HCT116 (cell line): ENCODE data around the gene GIMAP5. TPM values are rescaled to one million over a fixed set of nuclear protein-coding genes. Genes with fewer than 3 reads are reported as not detected.

Source experiments
- ATAC-seq: fragments of 200-7000 bp; cut with Tn5 transposase; 2 replicates; pipeline ENCODE4 v1.9.1; 2020; ENCODE audit warnings: mild to moderate bottlenecking, moderate library complexity
- BruUV-seq: library from RNA; stranded (reverse); fragments of 400-500 nt; replicated peaks from 2 replicates; lab custom pipeline; 2021; lab: Mats Ljungman, UMichigan
- CTCF ChIA-PET: fragments of 300-600 bp; sonication (Branson Sonifier 250); formaldehyde crosslinking; loops from one replicate; lab custom pipeline; 2021; ENCODE audit warnings: antibody characterized with exemption; lab: Charles Lee
- POLR2A ChIA-PET: fragments of 300-600, 350-600 bp; sonication (Branson Sonifier 250); formaldehyde crosslinking; loops from one replicate; lab custom pipeline; 2021; ENCODE audit warnings: antibody characterized with exemption; lab: Charles Lee
- RAD21 ChIA-PET, 2 experiments: fragments of 300-600 bp; sonication (Branson Sonifier 250); formaldehyde crosslinking; loops; one replicate each; lab custom pipeline; 2023; ENCODE audit warnings: low total read pairs in 2 of 2; ENCODE audit not compliant: uncharacterized antibody in 2 of 2, unreplicated experiment in 2 of 2, low non-redundant PET in 1 of 2; lab: Charles Lee
- DNase-seq: peaks from one replicate; pipeline ENCODE4 v3.0.0-alpha.2; 2010; ENCODE audit warnings: low read depth, low spot score
- H2AFZ ChIP-seq: fragments of 200-600 bp; shearing (Covaris generic), sonication (generic); 2 replicates; pipeline ENCODE4 v1.6.1; 2017; ENCODE audit warnings: low read depth, mixed run types, mixed read lengths, antibody characterized with exemption, low read length; ENCODE audit not compliant: poor library complexity, severe bottlenecking
- H3K27ac ChIP-seq: 2 replicates; pipeline ENCODE4 v1.5.1; 2012; ENCODE audit warnings: low read depth, low read length
- H3K27me3 ChIP-seq: fragments of 200-600 bp; sonication (generic); 2 replicates; pipeline ENCODE4 v1.6.1; 2016; ENCODE audit warnings: mixed run types, low read length, mixed read lengths; ENCODE audit not compliant: insufficient read depth
- H3K36me3 ChIP-seq, 2 experiments: fragments of 200-500 bp in 1 of 2; fragments of 200-600 bp in 1 of 2; sonication (Bioruptor generic) in 1 of 2; sonication (generic) in 1 of 2; 2 replicates each; pipeline versions ENCODE4 v1.5.1 to v1.6.1; 2014 to 2016; ENCODE audit warnings: low read length in 2 of 2, inconsistent platforms in 1 of 2, mixed read lengths in 1 of 2, mixed run types in 1 of 2; ENCODE audit not compliant: insufficient read depth in 2 of 2, control insufficient read depth in 1 of 2
- H3K4me1 ChIP-seq, 2 experiments: fragments of 200-600 bp in 1 of 2; sonication (generic) in 1 of 2; 2 replicates each; pipeline versions ENCODE4 v1.5.1 to v1.6.1; 2012 to 2017; ENCODE audit warnings: low read length in 2 of 2, inconsistent platforms in 1 of 2, mild to moderate bottlenecking in 1 of 2, mixed read lengths in 1 of 2, mixed run types in 1 of 2, moderate library complexity in 1 of 2; ENCODE audit not compliant: insufficient read depth in 2 of 2, control insufficient read depth in 1 of 2
- H3K4me2 ChIP-seq: fragments of 200-600 bp; sonication (generic); 2 replicates; pipeline ENCODE4 v1.6.1; 2017; ENCODE audit warnings: mixed run types, low read length, mixed read lengths
- H3K4me3 ChIP-seq, 2 experiments: fragments of 200-600 bp in 1 of 2; sonication (generic) in 1 of 2; replicated peaks in 1 of 2; 2 replicates each; pipeline ENCODE4 v1.5.1; 2011 to 2016; ENCODE audit warnings: low read length in 2 of 2, control low read depth in 1 of 2, low read depth in 1 of 2, mild to moderate bottlenecking in 1 of 2, mixed read lengths in 1 of 2, mixed run types in 1 of 2
- H3K79me2 ChIP-seq: fragments of 200-600 bp; sonication (generic); 2 replicates; pipeline ENCODE4 v1.6.1; 2017; ENCODE audit warnings: mild to moderate bottlenecking, mixed run types, low read length, moderate library complexity, mixed read lengths; ENCODE audit not compliant: insufficient read depth
- H3K9ac ChIP-seq: fragments of 200-600 bp; sonication (generic); 2 replicates; pipeline ENCODE4 v1.6.1; 2016; ENCODE audit warnings: low read length, mixed read lengths
- H3K9me2 ChIP-seq: fragments of 200-600 bp; sonication (generic), shearing (Covaris generic); 2 replicates; pipeline ENCODE4 v1.6.1; 2017; ENCODE audit warnings: mixed run types, mild to moderate bottlenecking, moderate library complexity; ENCODE audit not compliant: insufficient read depth
- H3K9me3 ChIP-seq, 2 experiments: fragments of 200-500 bp in 1 of 2; fragments of 200-600 bp in 1 of 2; sonication (Bioruptor generic) in 1 of 2; sonication (generic) in 1 of 2; 2 replicates each; pipeline ENCODE4 v1.6.1; 2014 to 2017; ENCODE audit warnings: low read length in 2 of 2, mixed read lengths in 2 of 2, inconsistent platforms in 1 of 2, low read depth in 1 of 2, mild to moderate bottlenecking in 1 of 2, mixed run types in 1 of 2, moderate library complexity in 1 of 2; ENCODE audit not compliant: control insufficient read depth in 1 of 2, insufficient read depth in 1 of 2
- H4K20me1 ChIP-seq: fragments of 200-600 bp; sonication (generic), shearing (Covaris generic); 2 replicates; pipeline ENCODE4 v1.6.1; 2017; ENCODE audit warnings: mixed run types, mild to moderate bottlenecking, moderate library complexity; ENCODE audit not compliant: insufficient read depth
- CEBPB ChIP-seq: IDR thresholded peaks from 2 replicates; pipeline ENCODE4 v1.6.1; 2012; ENCODE audit warnings: low read depth
- ELF1 ChIP-seq: IDR thresholded peaks from 2 replicates; pipeline ENCODE4 v1.6.1; 2012; ENCODE audit warnings: low read depth, borderline replicate concordance
- EZH2phosphoT487 ChIP-seq: fragments of 200-600 bp; IDR thresholded peaks from 2 replicates; pipeline ENCODE4 v1.6.1; 2018; ENCODE audit warnings: antibody characterized with exemption, borderline replicate concordance
- JUND ChIP-seq: IDR thresholded peaks from 2 replicates; pipeline ENCODE4 v1.6.1; 2012
- SP1 ChIP-seq: IDR thresholded peaks from 2 replicates; pipeline ENCODE4 v1.6.1; 2012; ENCODE audit warnings: low read depth
- TCF7L2 ChIP-seq: IDR thresholded peaks from 2 replicates; pipeline ENCODE4 v1.7.0; 2011; ENCODE audit warnings: borderline replicate concordance, inconsistent platforms; ENCODE audit not compliant: insufficient read depth, insufficient read length; ENCODE audit errors: extremely low read depth
- ZFX ChIP-seq: fragments of 450-650 bp; IDR thresholded peaks from 2 replicates; pipeline ENCODE4 v1.6.1; 2017
- intact Hi-C: fragments of 100-400 bp; cut with micrococcal nuclease; formaldehyde crosslinking; loops from 2 replicates; pipeline ENCODE4 v1.10.0; 2022
- total RNA-seq: library from RNA; stranded (reverse); gene quantifications from one replicate; pipeline ENCODE4 v1.2.1, GENCODE V29; 2021; ENCODE audit not compliant: unreplicated experiment
- TF ChIP-seq, protein P1 (sequence below): IDR thresholded peaks from 2 replicates; pipeline ENCODE4 v1.6.1; 2012; ENCODE audit warnings: low read depth
- TF ChIP-seq, protein P2 (sequence below), 3 experiments: fragments of 200-600 bp in 1 of 3; sonication (generic) in 1 of 3; IDR thresholded peaks in 2 of 3; conservative IDR thresholded peaks in 1 of 3; 2 replicates each; pipeline ENCODE4 v1.5.1; 2012 to 2017; ENCODE audit warnings: low read depth in 2 of 3, low read length in 2 of 3, antibody characterized with exemption in 1 of 3, borderline replicate concordance in 1 of 3, control low read depth in 1 of 3, mild to moderate bottlenecking in 1 of 3, mixed read lengths in 1 of 3, mixed run types in 1 of 3, moderate library complexity in 1 of 3; ENCODE audit not compliant: insufficient read depth in 1 of 3
- TF ChIP-seq, protein P3 (sequence below): IDR thresholded peaks from 2 replicates; pipeline ENCODE4 v1.6.1; 2012

Gene GIMAP5
- total RNA-seq, 1 experiment from 2014 or later, result 0.57 TPM

DNA sequence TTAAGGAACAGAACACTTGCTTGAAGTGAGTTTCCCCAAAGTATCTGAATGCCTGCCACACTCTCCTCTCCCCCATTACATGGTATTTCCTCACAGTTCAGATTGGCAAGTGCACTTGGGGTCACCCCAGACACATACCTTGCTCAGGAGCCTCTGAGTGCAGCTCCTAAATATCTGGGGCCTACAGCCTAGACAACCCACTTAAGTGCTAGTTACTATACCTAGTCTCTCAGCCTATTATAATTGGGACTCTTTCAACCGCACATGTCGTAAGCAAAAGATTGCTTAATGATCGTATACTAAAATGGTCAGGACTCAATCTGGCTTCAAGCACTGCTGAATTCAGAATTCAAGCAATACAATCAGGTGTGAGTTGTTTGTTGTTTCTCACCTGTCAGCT is 43.1 kb downstream of the GIMAP5 start:
- H3K27ac ChIP-seq, result no peak overlapping the region
- H3K9me3 ChIP-seq, result no peaks in the 10 kb centered on the region
- BruUV-seq, result no TSS peak
- ChIA-PET POLR2A (no interaction called here), CTCF (interaction anchor here (0.9 kb wide), 1 partner anchor 96 kb away, joined by 3 read pairs; no protein-coding TSS in a partner anchor), RAD21 (no interaction called here)
- DNase-seq, result no peak
- TF ChIP-seq ZFX, result no peak
- no peak for TF ChIP-seq EZH2phosphoT487
- TF ChIP-seq CEBPB, result no peak
- no peak for TF ChIP-seq SP1
- TF ChIP-seq ELF1, result no peak
- TF ChIP-seq TCF7L2, result no peak
- TF ChIP-seq, protein P1, sequence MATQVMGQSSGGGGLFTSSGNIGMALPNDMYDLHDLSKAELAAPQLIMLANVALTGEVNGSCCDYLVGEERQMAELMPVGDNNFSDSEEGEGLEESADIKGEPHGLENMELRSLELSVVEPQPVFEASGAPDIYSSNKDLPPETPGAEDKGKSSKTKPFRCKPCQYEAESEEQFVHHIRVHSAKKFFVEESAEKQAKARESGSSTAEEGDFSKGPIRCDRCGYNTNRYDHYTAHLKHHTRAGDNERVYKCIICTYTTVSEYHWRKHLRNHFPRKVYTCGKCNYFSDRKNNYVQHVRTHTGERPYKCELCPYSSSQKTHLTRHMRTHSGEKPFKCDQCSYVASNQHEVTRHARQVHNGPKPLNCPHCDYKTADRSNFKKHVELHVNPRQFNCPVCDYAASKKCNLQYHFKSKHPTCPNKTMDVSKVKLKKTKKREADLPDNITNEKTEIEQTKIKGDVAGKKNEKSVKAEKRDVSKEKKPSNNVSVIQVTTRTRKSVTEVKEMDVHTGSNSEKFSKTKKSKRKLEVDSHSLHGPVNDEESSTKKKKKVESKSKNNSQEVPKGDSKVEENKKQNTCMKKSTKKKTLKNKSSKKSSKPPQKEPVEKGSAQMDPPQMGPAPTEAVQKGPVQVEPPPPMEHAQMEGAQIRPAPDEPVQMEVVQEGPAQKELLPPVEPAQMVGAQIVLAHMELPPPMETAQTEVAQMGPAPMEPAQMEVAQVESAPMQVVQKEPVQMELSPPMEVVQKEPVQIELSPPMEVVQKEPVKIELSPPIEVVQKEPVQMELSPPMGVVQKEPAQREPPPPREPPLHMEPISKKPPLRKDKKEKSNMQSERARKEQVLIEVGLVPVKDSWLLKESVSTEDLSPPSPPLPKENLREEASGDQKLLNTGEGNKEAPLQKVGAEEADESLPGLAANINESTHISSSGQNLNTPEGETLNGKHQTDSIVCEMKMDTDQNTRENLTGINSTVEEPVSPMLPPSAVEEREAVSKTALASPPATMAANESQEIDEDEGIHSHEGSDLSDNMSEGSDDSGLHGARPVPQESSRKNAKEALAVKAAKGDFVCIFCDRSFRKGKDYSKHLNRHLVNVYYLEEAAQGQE, result no peak
- no peak for TF ChIP-seq JUND
- TF ChIP-seq, protein P2, sequence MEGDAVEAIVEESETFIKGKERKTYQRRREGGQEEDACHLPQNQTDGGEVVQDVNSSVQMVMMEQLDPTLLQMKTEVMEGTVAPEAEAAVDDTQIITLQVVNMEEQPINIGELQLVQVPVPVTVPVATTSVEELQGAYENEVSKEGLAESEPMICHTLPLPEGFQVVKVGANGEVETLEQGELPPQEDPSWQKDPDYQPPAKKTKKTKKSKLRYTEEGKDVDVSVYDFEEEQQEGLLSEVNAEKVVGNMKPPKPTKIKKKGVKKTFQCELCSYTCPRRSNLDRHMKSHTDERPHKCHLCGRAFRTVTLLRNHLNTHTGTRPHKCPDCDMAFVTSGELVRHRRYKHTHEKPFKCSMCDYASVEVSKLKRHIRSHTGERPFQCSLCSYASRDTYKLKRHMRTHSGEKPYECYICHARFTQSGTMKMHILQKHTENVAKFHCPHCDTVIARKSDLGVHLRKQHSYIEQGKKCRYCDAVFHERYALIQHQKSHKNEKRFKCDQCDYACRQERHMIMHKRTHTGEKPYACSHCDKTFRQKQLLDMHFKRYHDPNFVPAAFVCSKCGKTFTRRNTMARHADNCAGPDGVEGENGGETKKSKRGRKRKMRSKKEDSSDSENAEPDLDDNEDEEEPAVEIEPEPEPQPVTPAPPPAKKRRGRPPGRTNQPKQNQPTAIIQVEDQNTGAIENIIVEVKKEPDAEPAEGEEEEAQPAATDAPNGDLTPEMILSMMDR (IDR thresholded peaks at IDR 0.05 in 2 of 3, conservative IDR thresholded peaks at IDR 0.05 in 1 of 3; ENCODE audit: borderline replicate concordance in 1 of 3, insufficient read depth in 1 of 3, low read depth in 2 of 3, low read length in 2 of 3), result no peak
- TF ChIP-seq, protein P3, sequence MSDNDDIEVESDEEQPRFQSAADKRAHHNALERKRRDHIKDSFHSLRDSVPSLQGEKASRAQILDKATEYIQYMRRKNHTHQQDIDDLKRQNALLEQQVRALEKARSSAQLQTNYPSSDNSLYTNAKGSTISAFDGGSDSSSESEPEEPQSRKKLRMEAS, result no peak
- no peak overlapping the region for H2AFZ ChIP-seq
- H3K9me2 ChIP-seq, result no peaks in the 10 kb centered on the region
- ATAC-seq, result no peak
- no peaks in the 10 kb centered on the region for H4K20me1 ChIP-seq
- peaks cover 0 to 4% of the 10 kb centered on the region in 2 experiments; a peak in 2 of 4 replicates for H3K4me1 ChIP-seq
- H3K4me2 ChIP-seq, result no peak overlapping the region
- peaks cover 8% of the 10 kb centered on the region; the same call in 1 of the 2 replicates for H3K27me3 ChIP-seq
- no peaks in the 10 kb centered on the region for H3K36me3 ChIP-seq
- no peak overlapping the region for H3K4me3 ChIP-seq
- intact Hi-C loops, result no loop called here
- H3K9ac ChIP-seq, result no peak overlapping the region
- H3K79me2 ChIP-seq, result no peaks in the 10 kb centered on the region
